Gastrocnemius medialis (tissue), 4 donors: ENCODE measurements around the gene LGALS7B.

Source experiments
- CTCF ChIP-seq, 5 experiments: fragments of 450-650 bp in 3 of 5; fragments of 200-600 bp in 2 of 5; sonication (generic) in 2 of 5; IDR thresholded peaks in 4 of 5; conservative IDR thresholded peaks in 1 of 5; 1 replicate in 4 of 5; 2 replicates in 1 of 5; pipeline ENCODE4 v1.5.1; 2016 to 2019; ENCODE audit warnings: antibody characterized with exemption in 5 of 5, mild to moderate bottlenecking in 3 of 5, moderate library complexity in 3 of 5
- POLR2A ChIP-seq, 2 donors: fragments of 450-650 bp; IDR thresholded peaks; one replicate each; pipeline ENCODE4 v1.6.1; 2017; ENCODE audit warnings: antibody characterized with exemption in 2 of 2, mild to moderate bottlenecking in 2 of 2, moderate library complexity in 2 of 2

GRCh38 chr19:38795549-38795948, 6.5 kb downstream of the LGALS7B start:
- TF ChIP-seq CTCF (IDR thresholded peaks at IDR 0.05 in 4 of 5, conservative IDR thresholded peaks at IDR 0.05 in 1 of 5) (no peak), POLR2A (IDR thresholded peaks at IDR 0.05) (no peak)
